A549 (cell line): ENCODE data around the gene VANGL1. TPM values are rescaled to one million over a fixed set of nuclear protein-coding genes. Genes with fewer than 3 reads are reported as not detected.

Experiments
- ATAC-seq, 2 experiments: fragments of 200-7000 bp in 1 of 2; fragments of >200 bp in 1 of 2; cut with Nextera tagmentation in 1 of 2; cut with Tn5 transposase in 1 of 2; 3 replicates each; pipeline versions ENCODE4 v1.8.0 to v1.9.1; 2018 to 2020; ENCODE audit warnings: mild to moderate bottlenecking in 1 of 2, moderate library complexity in 1 of 2
- CTCF ChIA-PET: fragments of 300-600 bp; sonication (Branson Sonifier 250); formaldehyde crosslinking; extraction: SDS; loops from one replicate; lab custom pipeline; 2021; ENCODE audit warnings: antibody characterized with exemption, inconsistent platforms; lab: Yijun Ruan, JAX
- POLR2A ChIA-PET: fragments of 350-600 bp; formaldehyde crosslinking; extraction: SDS; loops from one replicate; lab custom pipeline; 2021; ENCODE audit warnings: antibody characterized with exemption, inconsistent platforms; lab: Yijun Ruan, JAX
- DNase-seq, 2 experiments: peaks; one replicate each; pipeline versions ENCODE4 v3.0.0 to v3.0.0-alpha.2; 2011 to 2016; ENCODE audit warnings: low read depth in 1 of 2, low spot score in 1 of 2
- FAIRE-seq: peaks from 2 replicates; lab custom pipeline; 2011; peaks lifted over from hg19 to GRCh38; lab: Jason Lieb, UNC
- H3K27ac ChIP-seq, 2 experiments: fragments of >200 bp; sonication (Bioruptor Twin); formaldehyde crosslinking; 3 replicates each; pipeline ENCODE4 v1.5.1; 2016 to 2017
- H3K4me1 ChIP-seq: fragments of >200 bp; sonication (Bioruptor Twin); formaldehyde crosslinking; 3 replicates; pipeline ENCODE4 v1.6.1; 2016
- H3K4me2 ChIP-seq: fragments of >200 bp; sonication (Bioruptor Twin); formaldehyde crosslinking; 3 replicates; pipeline ENCODE4 v1.6.1; 2016
- H3K4me3 ChIP-seq: fragments of >200 bp; sonication (Bioruptor Twin); formaldehyde crosslinking; 3 replicates; pipeline ENCODE4 v1.5.1; 2016
- H3K9me3 ChIP-seq: fragments of >200 bp; sonication (Bioruptor Twin); formaldehyde crosslinking; 3 replicates; pipeline ENCODE4 v1.6.1; 2016
- BHLHE40 ChIP-seq: IDR thresholded peaks from 2 replicates; pipeline ENCODE4 v1.6.1; 2012; ENCODE audit warnings: low read depth, low read length, inconsistent platforms
- CBX2 ChIP-seq: fragments of 200-600 bp; sonication (generic); IDR thresholded peaks from 2 replicates; pipeline ENCODE4 v1.6.1; 2016; ENCODE audit warnings: low read depth, mild to moderate bottlenecking, borderline replicate concordance
- E2F6 ChIP-seq: IDR thresholded peaks from 2 replicates; pipeline ENCODE4 v1.6.1; 2012; ENCODE audit warnings: low read depth, borderline replicate concordance
- EHF ChIP-seq: fragments of 250-450 bp; sonication (Bioruptor Pico); IDR thresholded peaks from 2 replicates; pipeline ENCODE4 v1.5.0; 2020; ENCODE audit warnings: mild to moderate bottlenecking
- EP300 ChIP-seq, 2 experiments: fragments of >200 bp; sonication (Bioruptor Twin); formaldehyde crosslinking; IDR thresholded peaks; 2 replicates in 1 of 2; 3 replicates in 1 of 2; pipeline ENCODE4 v1.6.1; 2016 to 2017
- ESRRA ChIP-seq: fragments of 150-350 bp; IDR thresholded peaks from 2 replicates; pipeline ENCODE4 v1.6.1; 2014; ENCODE audit warnings: mild to moderate bottlenecking, low read length, borderline replicate concordance
- FOSB ChIP-seq: fragments of 250-450 bp; sonication (Bioruptor Pico); IDR thresholded peaks from 2 replicates; pipeline ENCODE4 v1.5.0; 2020; ENCODE audit warnings: mild to moderate bottlenecking, moderate library complexity
- FOSL2 ChIP-seq, 2 experiments: fragments of 450-650 bp in 1 of 2; fragments of >200 bp in 1 of 2; sonication (Bioruptor Twin) in 1 of 2; formaldehyde crosslinking; IDR thresholded peaks; 2 replicates each; pipeline versions ENCODE4 v1.5.0 to v1.6.1; 2016 to 2020; ENCODE audit warnings: mild to moderate bottlenecking in 1 of 2, moderate library complexity in 1 of 2
- FOXS1 ChIP-seq: fragments of 250-450 bp; sonication (Bioruptor Pico); IDR thresholded peaks from 2 replicates; pipeline ENCODE4 v1.5.0; 2020; ENCODE audit warnings: mild to moderate bottlenecking, moderate library complexity
- GATA3 ChIP-seq: IDR thresholded peaks from 2 replicates; pipeline ENCODE4 v1.6.1; 2012; ENCODE audit warnings: borderline replicate concordance
- HOXA7 ChIP-seq: fragments of 250-450 bp; sonication (Bioruptor Pico); IDR thresholded peaks from 2 replicates; pipeline ENCODE4 v1.5.0; 2020; ENCODE audit warnings: mild to moderate bottlenecking, moderate library complexity
- JUN ChIP-seq, 2 experiments: fragments of >200 bp; sonication (Bioruptor Twin); formaldehyde crosslinking; IDR thresholded peaks; 2 replicates in 1 of 2; 3 replicates in 1 of 2; pipeline ENCODE4 v1.6.1; 2016 to 2017
- KDM5A ChIP-seq: fragments of 200-600 bp; sonication (generic); IDR thresholded peaks from 2 replicates; pipeline ENCODE4 v1.6.1; 2016; ENCODE audit warnings: antibody characterized with exemption, mild to moderate bottlenecking
- MAFK ChIP-seq: fragments of 450-650 bp; IDR thresholded peaks from 2 replicates; pipeline ENCODE4 v1.6.1; 2014; ENCODE audit not compliant: partially characterized antibody
- MAZ ChIP-seq: fragments of 150-350 bp; IDR thresholded peaks from 2 replicates; pipeline ENCODE4 v1.6.1; 2014; ENCODE audit warnings: antibody characterized with exemption, low read depth, low read length, borderline replicate concordance
- MYC ChIP-seq: IDR thresholded peaks from 2 replicates; pipeline ENCODE4 v1.6.1; 2012; ENCODE audit warnings: mild to moderate bottlenecking, inconsistent platforms, low read length, improper control_type of control experiment, borderline replicate concordance
- NFE2L2 ChIP-seq: fragments of 150-350 bp; conservative IDR thresholded peaks from 2 replicates; pipeline ENCODE4 v1.6.1; 2014; ENCODE audit warnings: low read length
- NPAS2 ChIP-seq: fragments of 250-450 bp; sonication (Bioruptor Pico); IDR thresholded peaks from 2 replicates; pipeline ENCODE4 v1.8.0; 2022; ENCODE audit warnings: mild to moderate bottlenecking, moderate library complexity, borderline replicate concordance
- NR3C1 ChIP-seq: fragments of >200 bp; sonication (Bioruptor Twin); formaldehyde crosslinking; IDR thresholded peaks from 3 replicates; pipeline ENCODE4 v1.6.1; 2017
- PHF8 ChIP-seq: fragments of 200-600 bp; sonication (generic); IDR thresholded peaks from 2 replicates; pipeline ENCODE4 v1.6.1; 2016; ENCODE audit warnings: low read depth, mild to moderate bottlenecking, antibody characterized with exemption, moderate library complexity, borderline replicate concordance
- POLR2A ChIP-seq: IDR thresholded peaks from 2 replicates; pipeline ENCODE4 v1.6.1; 2012; ENCODE audit warnings: mild to moderate bottlenecking, low read length
- POLR2AphosphoS2 ChIP-seq: conservative IDR thresholded peaks from 2 replicates; pipeline ENCODE4 v1.6.1; 2012; ENCODE audit warnings: low read length, improper control_type of control experiment, inconsistent platforms
- RCOR1 ChIP-seq: fragments of 150-350 bp; IDR thresholded peaks from 2 replicates; pipeline ENCODE4 v1.6.1; 2014; ENCODE audit warnings: antibody characterized with exemption, low read length, low read depth
- ZC3H11A ChIP-seq: fragments of 450-650 bp; IDR thresholded peaks from 2 replicates; pipeline ENCODE4 v1.6.1; 2014; ENCODE audit warnings: antibody characterized with exemption, mild to moderate bottlenecking
- ZNF302 ChIP-seq: fragments of 250-450 bp; sonication (Bioruptor Pico); IDR thresholded peaks from 2 replicates; pipeline ENCODE4 v1.9.0; 2021; ENCODE audit warnings: inconsistent platforms, mild to moderate bottlenecking, moderate library complexity
- WGBS: methylation state at CpG from one replicate; pipeline ENCODE4 v1.1.6; 2017; ENCODE audit errors: missing lambda C conversion rate; 5-methylcytosine and 5-hydroxymethylcytosine counted together
- polyA plus RNA-seq, 4 experiments: library from polyadenylated mRNA; depleted of rRNA in 3 of 4; stranded (reverse); fragments of >200 nt; fragmentation: RNase III in 1 of 4; extraction: RNeasy Plus Mini Kit Qiagen cat#74134 plus additional on column Dnase treatment in 1 of 4; gene quantifications; 2 replicates in 3 of 4; 3 replicates in 1 of 4; pipeline ENCODE4 v1.2.3, GENCODE V29; 2011 to 2017
- TF ChIP-seq, protein P1 (sequence below): fragments of 250-450 bp; sonication (Bioruptor Pico); IDR thresholded peaks from 2 replicates; pipeline ENCODE4 v1.5.0; 2020; ENCODE audit warnings: low read depth, mild to moderate bottlenecking, moderate library complexity

Gene VANGL1
- polyA plus RNA-seq, 2 of the 4 experiments (the other 2 are of a cell fraction), result 11.0 to 11.5 TPM

- Histone ChIP-seq H3K4me1 (no peaks in the 10 kb centered on the region), H3K4me2 (no peak overlapping the region), H3K4me3 (no peak overlapping the region), H3K27ac (no peak overlapping the region), H3K9me3 (no peaks in the 10 kb centered on the region)
- ChIA-PET CTCF (interaction anchor here (0.7 kb wide), 2 partner anchors 9 to 160 kb away, joined by 3 read pairs; no protein-coding TSS in a partner anchor), POLR2A (no interaction called here)
- no peak for FAIRE-seq
- no peak for DNase-seq
- no peak for TF ChIP-seq PHF8
- TF ChIP-seq, protein P1, sequence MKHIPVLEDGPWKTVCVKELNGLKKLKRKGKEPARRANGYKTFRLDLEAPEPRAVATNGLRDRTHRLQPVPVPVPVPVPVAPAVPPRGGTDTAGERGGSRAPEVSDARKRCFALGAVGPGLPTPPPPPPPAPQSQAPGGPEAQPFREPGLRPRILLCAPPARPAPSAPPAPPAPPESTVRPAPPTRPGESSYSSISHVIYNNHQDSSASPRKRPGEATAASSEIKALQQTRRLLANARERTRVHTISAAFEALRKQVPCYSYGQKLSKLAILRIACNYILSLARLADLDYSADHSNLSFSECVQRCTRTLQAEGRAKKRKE (CRISPR knock-in tag), result no peak
- whole genome bisulfite sequencing, result 83% methylated on average over 3 of the region's 3 CpGs
- ATAC-seq, result no peak
Measured at GRCh38 chr1:115604508-115604907, 37.3 kb upstream of the VANGL1 start.

DNA sequence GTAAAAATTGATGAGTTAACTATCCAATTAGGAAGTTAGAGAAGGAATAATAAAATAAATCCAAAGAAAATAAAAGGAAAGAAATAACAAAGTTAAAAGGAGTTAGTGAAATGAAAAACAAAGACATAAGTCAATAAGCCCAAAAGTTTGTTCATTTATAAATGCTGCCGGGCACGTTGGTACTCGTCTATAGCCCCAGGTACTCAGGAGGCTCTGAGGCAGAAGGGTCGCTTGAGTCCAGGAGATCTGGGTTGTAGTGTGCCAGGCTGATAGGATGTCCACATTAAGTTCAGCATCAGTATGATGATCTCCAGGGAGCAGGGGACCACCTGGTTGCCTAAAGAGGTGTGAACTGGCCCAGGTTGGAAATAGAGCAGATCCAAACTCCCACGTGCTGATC is 35.5 kb upstream of the VANGL1 start:
- 29% methylated on average over 5 of the region's 5 CpGs for WGBS
- H3K9me3 ChIP-seq, result no peaks in the 10 kb centered on the region
- CTCF ChIA-PET, result interaction anchor here (0.6 to 4.0 kb wide), 3 partner anchors 9 to 390 kb away, joined by 3 to 34 read pairs (median 24); no protein-coding TSS in a partner anchor
- no peak overlapping the region for H3K4me2 ChIP-seq
- H3K27ac ChIP-seq, result no peak overlapping the region
- H3K4me3 ChIP-seq, result no peak overlapping the region
- FAIRE-seq (no peak), ATAC-seq (no peak), DNase-seq (no peak)
- no peaks in the 10 kb centered on the region for H3K4me1 ChIP-seq
- TF ChIP-seq, protein P1 (CRISPR knock-in tag), result no peak
- TF ChIP-seq GATA3, result no peak
- TF ChIP-seq FOSB (CRISPR knock-in tag), result no peak
- TF ChIP-seq NPAS2 (CRISPR knock-in tag), result no peak
- no peak for TF ChIP-seq FOXS1 (CRISPR knock-in tag)
- no peak for TF ChIP-seq BHLHE40
- TF ChIP-seq MAFK, result no peak
- no peak for TF ChIP-seq E2F6
- no peak for TF ChIP-seq EP300 (IDR thresholded peaks at IDR 0.05)
- TF ChIP-seq RCOR1, result no peak
- TF ChIP-seq MAZ, result no peak
- TF ChIP-seq PHF8, result no peak
- TF ChIP-seq FOSL2 (IDR thresholded peaks at IDR 0.05), result no peak
- TF ChIP-seq FOSL2 (CRISPR knock-in tag; IDR thresholded peaks at IDR 0.05), result no peak
- TF ChIP-seq ZC3H11A, result no peak
- no peak for TF ChIP-seq NFE2L2
- TF ChIP-seq HOXA7 (CRISPR knock-in tag), result no peak
- TF ChIP-seq NR3C1, result no peak
- no peak for TF ChIP-seq POLR2A
- no peak for TF ChIP-seq CBX2
- POLR2A ChIA-PET, result no interaction called here

DNA sequence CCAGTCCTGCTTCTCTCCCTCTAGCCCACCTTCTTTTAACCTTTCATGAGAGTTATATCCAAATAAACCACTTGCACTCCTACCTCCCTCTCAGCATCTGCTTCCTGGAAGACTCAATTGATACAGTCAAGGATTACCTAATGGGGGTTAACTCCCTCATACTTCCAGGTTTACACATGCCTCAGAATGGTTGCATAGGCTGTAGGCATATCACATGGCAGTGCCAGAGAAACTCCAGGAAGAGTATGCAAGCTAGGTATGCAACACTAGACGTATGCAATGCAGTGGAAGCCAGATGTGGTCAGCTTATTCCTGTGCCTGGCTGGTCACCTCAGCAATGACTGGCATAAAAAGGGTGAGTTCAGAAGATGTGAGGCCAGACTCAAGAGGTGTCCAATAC is 32.7 kb upstream of the VANGL1 start:
- no peaks in the 10 kb centered on the region for H3K9me3 ChIP-seq
- ChIA-PET CTCF (interaction anchor here (0.6 to 4.0 kb wide), 25 partner anchors 9 to 893 kb away, joined by 3 to 56 read pairs (median 5); partner anchors contain the start of gene VANGL1), POLR2A (no interaction called here)
- TF ChIP-seq JUN (IDR thresholded peaks at IDR 0.05) (no peak), KDM5A (no peak), FOSB (CRISPR knock-in tag) (no peak), ZNF302 (CRISPR knock-in tag) (no peak), ESRRA (no peak), POLR2A (no peak), POLR2AphosphoS2 (no peak), MYC (no peak), EHF (no peak)
- H3K4me1 ChIP-seq, result no peaks in the 10 kb centered on the region
- no peak overlapping the region for H3K4me3 ChIP-seq
- no peak for FAIRE-seq
- no peak overlapping the region for H3K4me2 ChIP-seq
- 25% methylated on average over 1 of the region's 1 CpG for WGBS
- H3K27ac ChIP-seq, result no peak overlapping the region
- ATAC-seq, result no peak
- no peak for DNase-seq
